GM06990 (cell line): ENCODE data around the gene MIDN.

ENCODE experiments used
- DNase-seq: peaks from one replicate; pipeline ENCODE4 v3.0.0-alpha.2; 2011; ENCODE audit not compliant: insufficient read length; ENCODE audit errors: extremely low read depth
- H3K27me3 ChIP-seq: replicated peaks from 2 replicates; pipeline ENCODE4 v1.6.0; 2011; ENCODE audit warnings: low read length; ENCODE audit not compliant: control insufficient read depth, insufficient read depth
- H3K36me3 ChIP-seq: 2 replicates; pipeline ENCODE4 v1.5.1; 2011; ENCODE audit warnings: low read length; ENCODE audit not compliant: control insufficient read depth, insufficient read depth
- H3K4me3 ChIP-seq: replicated peaks from 2 replicates; pipeline ENCODE4 v1.5.1; 2011; ENCODE audit warnings: low read depth, mild to moderate bottlenecking, control low read depth, low read length
- TF ChIP-seq, protein P1 (sequence below): IDR thresholded peaks from 2 replicates; pipeline ENCODE4 v1.5.1; 2011; ENCODE audit warnings: low read length, control low read depth, mild to moderate bottlenecking, inconsistent platforms; ENCODE audit not compliant: insufficient read depth, poor library complexity, severe bottlenecking

Gene MIDN

DNA sequence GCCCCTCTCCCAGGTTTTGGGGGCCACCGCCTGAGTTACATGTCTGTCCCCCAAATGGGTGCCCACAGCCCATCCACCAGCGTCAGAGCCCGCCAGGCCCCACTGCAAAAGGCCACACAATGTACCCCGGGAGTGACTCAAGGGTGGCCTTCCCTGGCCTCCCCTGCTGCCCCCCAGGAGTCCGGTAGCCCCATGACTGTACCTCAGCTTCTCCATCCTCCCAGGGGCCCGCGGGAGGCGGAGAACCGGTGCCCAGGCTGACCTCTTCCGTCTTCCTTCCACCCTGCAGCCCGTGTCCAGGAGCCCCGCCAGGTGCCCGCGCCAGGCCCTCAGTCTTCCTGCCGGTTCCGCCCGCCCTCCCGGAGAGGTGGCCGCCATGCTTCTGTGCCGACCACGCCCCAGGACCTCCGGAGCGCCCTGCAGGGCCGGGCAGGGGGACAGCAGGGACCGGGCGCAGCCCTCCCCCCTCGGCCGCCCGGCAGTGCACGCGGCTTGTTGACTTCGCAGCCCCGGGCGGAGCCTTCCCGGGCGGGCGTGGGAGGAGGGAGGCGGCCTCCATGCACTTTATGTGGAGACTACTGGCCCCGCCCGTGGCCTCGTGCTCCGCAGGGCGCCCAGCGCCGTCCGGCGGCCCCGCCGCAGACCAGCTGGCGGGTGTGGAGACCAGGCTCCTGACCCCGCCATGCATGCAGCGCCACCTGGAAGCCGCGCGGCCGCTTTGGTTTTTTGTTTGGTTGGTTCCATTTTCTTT is 20.9 kb upstream of the MIDN start:
- H3K36me3 ChIP-seq, result peaks cover 14% of the 10 kb centered on the region
- no peak for DNase-seq

DNA sequence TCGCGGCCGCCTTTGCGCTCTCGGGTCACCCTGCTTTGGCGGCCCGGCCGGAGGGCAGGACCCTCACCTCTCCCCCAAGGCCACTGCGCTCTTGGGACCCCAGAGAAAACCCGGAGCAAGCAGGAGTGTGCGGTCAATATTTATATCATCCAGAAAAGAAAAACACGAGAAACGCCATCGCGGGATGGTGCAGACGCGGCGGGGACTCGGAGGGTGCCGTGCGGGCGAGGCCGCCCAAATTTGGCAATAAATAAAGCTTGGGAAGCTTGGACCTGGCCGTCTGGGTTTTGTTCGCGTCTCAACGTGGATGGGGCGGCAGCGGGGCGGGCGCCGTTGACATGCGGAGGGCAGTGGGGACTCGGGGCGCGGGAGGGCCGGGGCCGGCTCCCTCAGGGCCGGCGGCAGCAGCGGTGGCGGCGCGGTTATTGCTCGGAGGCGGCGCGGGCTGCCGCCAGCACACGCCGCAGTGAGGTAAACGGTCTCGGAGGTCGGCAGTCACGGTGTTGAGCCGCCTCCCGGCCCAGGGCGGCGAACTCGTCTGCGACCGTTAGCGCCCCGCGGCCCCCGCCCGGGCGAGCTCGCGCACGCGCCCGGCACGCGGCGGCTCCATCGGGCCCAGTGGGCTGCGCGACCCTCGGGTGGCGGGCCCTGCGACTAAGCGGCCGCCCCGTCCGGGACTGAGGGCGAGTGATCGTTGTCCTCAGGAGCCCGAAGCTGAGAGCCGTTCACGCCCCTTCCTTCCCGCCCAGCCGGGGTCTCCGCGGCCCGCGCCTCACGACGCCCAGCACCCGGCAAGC is 20.0 kb upstream of the MIDN start:
- peaks cover 9% of the 10 kb centered on the region for H3K36me3 ChIP-seq
- DNase-seq, result no peak
- TF ChIP-seq, protein P1, sequence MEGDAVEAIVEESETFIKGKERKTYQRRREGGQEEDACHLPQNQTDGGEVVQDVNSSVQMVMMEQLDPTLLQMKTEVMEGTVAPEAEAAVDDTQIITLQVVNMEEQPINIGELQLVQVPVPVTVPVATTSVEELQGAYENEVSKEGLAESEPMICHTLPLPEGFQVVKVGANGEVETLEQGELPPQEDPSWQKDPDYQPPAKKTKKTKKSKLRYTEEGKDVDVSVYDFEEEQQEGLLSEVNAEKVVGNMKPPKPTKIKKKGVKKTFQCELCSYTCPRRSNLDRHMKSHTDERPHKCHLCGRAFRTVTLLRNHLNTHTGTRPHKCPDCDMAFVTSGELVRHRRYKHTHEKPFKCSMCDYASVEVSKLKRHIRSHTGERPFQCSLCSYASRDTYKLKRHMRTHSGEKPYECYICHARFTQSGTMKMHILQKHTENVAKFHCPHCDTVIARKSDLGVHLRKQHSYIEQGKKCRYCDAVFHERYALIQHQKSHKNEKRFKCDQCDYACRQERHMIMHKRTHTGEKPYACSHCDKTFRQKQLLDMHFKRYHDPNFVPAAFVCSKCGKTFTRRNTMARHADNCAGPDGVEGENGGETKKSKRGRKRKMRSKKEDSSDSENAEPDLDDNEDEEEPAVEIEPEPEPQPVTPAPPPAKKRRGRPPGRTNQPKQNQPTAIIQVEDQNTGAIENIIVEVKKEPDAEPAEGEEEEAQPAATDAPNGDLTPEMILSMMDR, result no peak

More for the DNA sequence above, 20.9 kb upstream of the MIDN start:
- no peak overlapping the region for H3K4me3 ChIP-seq
- TF ChIP-seq, protein P1, result no peak
- no peaks in the 10 kb centered on the region for H3K27me3 ChIP-seq

GRCh38 chr19:1229056-1229923 is 19.1 kb upstream of the MIDN start:
- TF ChIP-seq, protein P1, result no peak
- H3K36me3 ChIP-seq, result peaks cover 5% of the 10 kb centered on the region

More for the DNA sequence above, 20.0 kb upstream of the MIDN start:
- H3K27me3 ChIP-seq, result no peaks in the 10 kb centered on the region
- H3K4me3 ChIP-seq, result no peak overlapping the region

GRCh38 chr19:1229924-1230782 is 18.2 kb upstream of the MIDN start:
- no peak overlapping the region for H3K4me3 ChIP-seq
- DNase-seq, result no peak
- H3K36me3 ChIP-seq, result peaks cover 2% of the 10 kb centered on the region
- TF ChIP-seq, protein P1, result no peak
- no peaks in the 10 kb centered on the region for H3K27me3 ChIP-seq

More at GRCh38 chr19:1229056-1229923, 19.1 kb upstream of the MIDN start:
- no peaks in the 10 kb centered on the region for H3K27me3 ChIP-seq
- DNase-seq, result no peak
- H3K4me3 ChIP-seq, result no peak overlapping the region
